WTC11 (cell line): ENCODE results near the gene UBE2J1.
"Not testable (repeated sequence)": the region's sequence is repeated elsewhere in the genome, so short reads cannot be mapped to it uniquely, and the experiment has no call there.

Source experiments
- CBFB ChIP-seq: sonication (generic); formaldehyde crosslinking; IDR thresholded peaks from 2 replicates; pipeline ENCODE4 v1.8.1; 2022; ENCODE audit warnings: mild to moderate bottlenecking, low read depth, missing genetic modification reagents
- CTCF ChIP-seq: fragments of 200-600 bp; IDR thresholded peaks from 2 replicates; pipeline ENCODE4 v1.8.0; 2022; ENCODE audit warnings: antibody characterized with exemption
- E2F4 ChIP-seq: sonication (generic); formaldehyde crosslinking; IDR thresholded peaks from 2 replicates; pipeline ENCODE4 v1.8.1; 2022; ENCODE audit warnings: low read depth, mild to moderate bottlenecking, moderate library complexity, missing genetic modification reagents, borderline replicate concordance
- NFE2L1 ChIP-seq: sonication (generic); formaldehyde crosslinking; IDR thresholded peaks from 2 replicates; pipeline ENCODE4 v1.8.1; 2023; ENCODE audit warnings: missing genetic modification reagents
- TEAD4 ChIP-seq: sonication (generic); formaldehyde crosslinking; IDR thresholded peaks from 2 replicates; pipeline ENCODE4 v1.8.0; 2022; ENCODE audit warnings: mild to moderate bottlenecking, missing genetic modification reagents
- USF2 ChIP-seq: sonication (generic); formaldehyde crosslinking; IDR thresholded peaks from 2 replicates; pipeline ENCODE4 v1.8.1; 2023; ENCODE audit warnings: mild to moderate bottlenecking, missing genetic modification reagents, moderate library complexity
- ZNF138 ChIP-seq: sonication (generic); formaldehyde crosslinking; conservative IDR thresholded peaks from 2 replicates; pipeline ENCODE4 v1.8.1; 2022; ENCODE audit warnings: mild to moderate bottlenecking, moderate library complexity, missing genetic modification reagents
- ZNF396 ChIP-seq: fragments of 250-450 bp; sonication (Bioruptor Pico); IDR thresholded peaks from 2 replicates; pipeline ENCODE4 v1.8.0; 2021; ENCODE audit warnings: mild to moderate bottlenecking, moderate library complexity, borderline replicate concordance
- ZNF425 ChIP-seq: fragments of 250-450 bp; sonication (Bioruptor Pico); conservative IDR thresholded peaks from 2 replicates; pipeline ENCODE4 v1.9.0; 2021; ENCODE audit warnings: mild to moderate bottlenecking

DNA sequence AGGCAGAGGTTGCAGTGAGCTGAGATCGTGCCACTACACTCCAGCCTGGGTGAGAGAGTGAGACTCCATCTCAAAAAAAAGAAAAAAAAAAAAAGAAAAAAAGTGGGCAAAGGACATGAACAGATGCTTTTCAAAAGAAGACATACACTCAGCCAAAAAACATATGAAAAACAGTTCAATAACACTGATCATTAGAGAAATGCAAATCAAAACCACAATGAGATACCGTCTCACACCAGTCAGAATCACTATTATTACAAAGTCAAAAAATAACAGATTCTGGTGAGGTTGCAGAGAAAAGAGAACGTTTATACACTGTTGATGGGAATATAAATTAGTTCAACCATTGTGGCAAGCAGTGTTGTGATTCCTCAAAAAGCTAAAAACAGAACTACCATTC is 48.0 kb downstream of the UBE2J1 start:
- not testable (repeated sequence) for TF ChIP-seq TEAD4 (CRISPR knock-in tag); USF2; E2F4 (CRISPR knock-in tag); ZNF425; NFE2L1 (CRISPR knock-in tag); CBFB; ZNF138 (CRISPR knock-in tag); ZNF396 (CRISPR knock-in tag); CTCF
